GM12872 (cell line): ENCODE data around the gene CCDC85B.

Experiments used
- TF ChIP-seq, protein P1 (sequence below): IDR thresholded peaks from 3 replicates; pipeline ENCODE4 v1.5.1; 2011; ENCODE audit warnings: low read depth, mild to moderate bottlenecking, low read length, moderate library complexity; ENCODE audit not compliant: insufficient read depth

The CCDC85B gene

DNA sequence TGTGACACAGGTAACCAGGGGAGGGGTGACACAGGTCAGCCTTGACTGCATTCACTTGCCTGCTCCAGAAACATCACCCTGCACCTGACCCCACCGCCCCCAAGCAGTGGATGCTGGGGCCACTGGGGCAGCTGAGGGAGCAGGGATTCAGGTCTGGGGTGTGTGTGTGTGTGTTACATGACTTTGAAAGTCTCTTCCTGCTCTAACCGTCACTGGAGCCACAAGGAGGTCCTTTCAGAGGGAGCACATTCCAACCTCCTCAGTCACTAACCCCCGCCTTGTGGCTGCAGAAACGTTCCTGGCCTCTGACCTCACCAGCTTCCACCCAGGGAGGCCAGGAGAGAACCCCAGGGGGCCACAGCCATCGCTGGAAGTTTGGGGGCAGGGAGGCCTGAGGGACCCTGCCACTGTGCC lies 12.6 kb downstream of the CCDC85B start:
- TF ChIP-seq, protein P1, sequence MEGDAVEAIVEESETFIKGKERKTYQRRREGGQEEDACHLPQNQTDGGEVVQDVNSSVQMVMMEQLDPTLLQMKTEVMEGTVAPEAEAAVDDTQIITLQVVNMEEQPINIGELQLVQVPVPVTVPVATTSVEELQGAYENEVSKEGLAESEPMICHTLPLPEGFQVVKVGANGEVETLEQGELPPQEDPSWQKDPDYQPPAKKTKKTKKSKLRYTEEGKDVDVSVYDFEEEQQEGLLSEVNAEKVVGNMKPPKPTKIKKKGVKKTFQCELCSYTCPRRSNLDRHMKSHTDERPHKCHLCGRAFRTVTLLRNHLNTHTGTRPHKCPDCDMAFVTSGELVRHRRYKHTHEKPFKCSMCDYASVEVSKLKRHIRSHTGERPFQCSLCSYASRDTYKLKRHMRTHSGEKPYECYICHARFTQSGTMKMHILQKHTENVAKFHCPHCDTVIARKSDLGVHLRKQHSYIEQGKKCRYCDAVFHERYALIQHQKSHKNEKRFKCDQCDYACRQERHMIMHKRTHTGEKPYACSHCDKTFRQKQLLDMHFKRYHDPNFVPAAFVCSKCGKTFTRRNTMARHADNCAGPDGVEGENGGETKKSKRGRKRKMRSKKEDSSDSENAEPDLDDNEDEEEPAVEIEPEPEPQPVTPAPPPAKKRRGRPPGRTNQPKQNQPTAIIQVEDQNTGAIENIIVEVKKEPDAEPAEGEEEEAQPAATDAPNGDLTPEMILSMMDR, result no peak

DNA sequence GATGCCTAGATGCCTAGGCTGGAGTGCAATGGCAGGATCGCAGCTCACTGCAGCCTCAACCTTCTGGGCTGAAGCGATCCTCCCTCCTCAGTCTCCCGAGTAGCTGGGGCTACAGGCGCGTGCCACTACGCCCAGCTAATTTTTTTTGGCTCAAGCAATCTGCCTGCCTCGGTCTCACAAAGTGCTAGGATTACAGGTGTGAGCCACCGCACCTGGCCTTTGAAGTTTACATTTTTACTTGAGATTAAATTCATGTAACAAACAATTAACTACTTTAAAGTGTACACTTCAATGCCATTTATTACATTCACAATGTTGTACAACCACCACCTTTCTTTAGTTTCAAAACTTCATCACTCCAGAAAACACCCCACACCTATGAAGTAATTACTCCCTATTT lies 13.2 kb downstream of the CCDC85B start:
- TF ChIP-seq, protein P1, result no peak

DNA sequence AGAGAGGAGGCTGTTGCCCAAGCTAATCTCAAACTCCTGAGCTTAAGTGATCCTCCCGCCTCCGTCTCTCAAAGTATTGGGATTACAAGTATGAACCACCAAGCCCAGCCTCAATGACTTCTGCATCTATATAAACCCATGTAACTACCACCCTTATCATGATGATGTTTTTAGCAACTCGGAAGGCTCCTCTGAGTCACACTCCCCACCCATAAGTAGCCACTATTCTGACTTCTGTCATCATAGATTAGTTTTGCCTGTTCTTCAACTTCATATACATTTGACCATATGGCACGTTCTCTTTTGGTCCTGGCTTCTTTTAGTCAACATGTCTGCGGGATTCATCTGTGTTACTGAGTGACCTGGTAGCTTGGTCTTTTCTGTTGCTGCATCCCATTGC lies 16.1 kb downstream of the CCDC85B start:
- TF ChIP-seq, protein P1, result no peak

DNA sequence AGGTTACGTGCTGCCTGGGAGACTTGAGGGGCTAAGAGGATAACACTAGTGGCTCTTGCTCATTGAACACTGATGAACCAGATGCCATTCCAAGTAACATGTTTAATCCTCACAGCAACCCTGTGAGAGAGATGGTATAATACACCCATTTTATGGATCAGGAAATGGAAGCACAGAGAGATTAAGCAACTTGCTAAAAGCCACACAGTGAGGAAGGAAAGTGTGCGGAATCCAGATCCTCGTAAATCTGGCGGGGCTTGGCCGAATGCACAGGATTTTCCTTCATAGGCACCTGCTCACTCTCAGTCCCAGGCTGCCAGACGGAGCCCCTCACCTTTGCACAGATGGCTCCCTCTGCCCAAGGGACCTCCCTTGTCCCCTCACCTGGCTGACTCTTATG lies 17.4 kb downstream of the CCDC85B start:
- TF ChIP-seq, protein P1, result no peak

DNA sequence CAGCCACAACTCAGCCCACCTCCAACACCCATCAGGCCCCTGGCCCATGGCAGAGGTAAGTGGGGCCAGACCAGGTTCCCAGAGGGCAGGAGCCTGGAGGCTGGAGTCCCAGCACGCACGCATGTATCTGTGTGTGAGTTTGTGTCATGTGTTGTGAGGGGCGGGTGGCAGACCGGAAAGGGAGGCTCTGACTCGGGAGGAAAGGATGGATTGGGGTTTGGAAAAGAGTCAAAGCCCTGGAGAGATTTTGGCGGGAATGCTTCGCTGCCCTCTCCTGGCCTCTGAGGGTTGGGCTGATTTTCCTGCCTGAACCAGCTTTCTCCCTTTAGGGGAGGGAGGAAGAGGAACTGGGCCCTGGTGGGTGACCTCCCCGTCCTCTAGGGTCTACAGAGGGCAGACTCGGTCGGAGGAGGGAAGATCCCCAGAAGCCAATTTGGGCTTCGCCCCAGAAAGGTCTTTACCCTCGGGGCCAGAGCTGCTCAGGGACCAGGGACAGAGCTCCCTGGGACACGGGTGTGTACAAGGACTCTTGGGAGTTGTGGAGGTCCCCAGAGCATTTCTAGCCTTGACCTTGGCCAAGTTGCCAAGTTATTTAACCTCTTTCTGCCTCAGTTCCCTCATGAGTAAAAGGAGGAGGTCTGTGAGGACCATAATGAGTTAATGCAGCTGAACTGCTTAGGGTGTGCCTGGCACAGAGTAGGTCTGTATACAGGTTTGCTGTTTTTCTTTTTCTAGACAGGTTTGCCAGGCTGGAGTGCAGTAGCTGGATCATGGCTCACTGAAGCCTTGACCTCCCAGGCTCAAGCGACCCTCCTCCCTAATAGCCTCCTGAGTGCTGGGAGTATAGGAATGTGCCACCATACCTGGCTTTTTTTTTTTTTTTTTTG lies 21.5 kb downstream of the CCDC85B start:
- TF ChIP-seq, protein P1, result no peak

DNA sequence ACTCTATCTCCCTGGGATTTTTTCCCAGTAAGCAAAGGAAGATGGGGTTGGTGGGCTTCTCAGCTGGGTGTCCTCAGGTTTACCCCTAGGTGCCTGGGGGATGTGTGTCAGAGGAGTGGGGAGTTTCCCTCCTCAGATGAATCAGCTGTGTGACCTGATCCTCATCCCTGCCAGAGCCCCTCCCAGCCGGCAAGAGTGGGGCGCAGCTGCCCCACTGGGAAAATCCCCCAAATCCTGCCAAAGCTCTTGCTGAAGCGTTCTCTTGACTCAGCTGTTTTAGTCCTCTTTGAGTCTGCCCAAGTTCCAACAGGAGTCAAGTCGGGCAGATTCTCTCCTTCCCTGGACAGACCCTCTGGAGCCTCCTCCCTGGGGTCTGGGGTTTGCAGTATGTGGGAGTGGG lies 22.4 kb downstream of the CCDC85B start:
- TF ChIP-seq, protein P1, result no peak

DNA sequence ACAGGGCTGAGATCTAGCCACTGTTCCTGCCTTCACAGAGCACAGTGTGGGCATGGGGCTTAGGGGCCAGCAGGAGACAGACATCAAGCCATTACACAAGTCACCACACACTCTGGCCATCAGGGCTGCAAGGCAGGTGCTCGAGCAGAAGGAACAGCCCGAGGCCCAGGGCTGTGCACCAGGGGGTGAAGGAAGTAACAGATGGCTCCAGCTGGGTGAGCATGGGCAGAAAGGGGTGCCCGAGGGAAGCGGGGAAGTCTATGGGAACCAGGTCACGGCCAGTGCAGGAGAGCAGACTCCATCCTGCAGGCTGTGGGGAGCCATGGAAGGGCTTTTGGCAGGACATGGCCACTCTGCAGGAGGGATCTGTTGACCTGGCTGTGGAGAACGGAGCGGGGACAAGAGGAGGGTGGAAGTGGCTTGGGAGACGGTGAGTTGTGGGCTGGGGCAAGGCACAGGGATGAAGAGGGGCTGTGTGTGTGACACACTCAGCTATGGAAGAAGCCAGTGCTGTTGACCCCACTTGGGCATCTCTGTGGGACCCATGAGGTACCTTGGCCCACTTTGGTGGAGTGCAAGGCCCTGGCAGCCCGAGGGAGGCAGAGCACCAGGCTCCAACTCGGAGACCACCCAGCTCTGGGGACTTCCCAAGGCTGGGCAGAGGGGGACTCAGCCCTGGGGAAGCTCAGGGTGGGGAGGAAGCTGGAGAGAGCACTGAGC lies 24.8 kb downstream of the CCDC85B start:
- TF ChIP-seq, protein P1, result no peak
